HepG2 (cell line): Measurements from ENCODE around the gene RETREG2. TPM values are rescaled to one million over a fixed set of nuclear protein-coding genes. Genes with fewer than 3 reads are reported as not detected.
A peak's percentile ranks its signal among the peaks of the same experiment; 100 is the strongest.

Source experiments
- FOXP4 ChIP-seq: sonication (generic); formaldehyde crosslinking; IDR thresholded peaks from 2 replicates; pipeline ENCODE4 v1.4.0; 2020; ENCODE audit warnings: missing genetic modification reagents
- GZF1 ChIP-seq: sonication (generic); formaldehyde crosslinking; IDR thresholded peaks from 2 replicates; pipeline ENCODE4 v1.5.1; 2020; ENCODE audit warnings: mild to moderate bottlenecking, missing genetic modification reagents
- IKZF1 ChIP-seq: fragments of 450-650 bp; IDR thresholded peaks from 2 replicates; pipeline ENCODE4 v1.7.1; 2016
- KDM5B ChIP-seq: sonication (generic); formaldehyde crosslinking; IDR thresholded peaks from 2 replicates; pipeline ENCODE4 v1.4.0; 2020; ENCODE audit warnings: missing genetic modification reagents, mild to moderate bottlenecking, borderline replicate concordance
- KLF12 ChIP-seq: sonication (generic); formaldehyde crosslinking; IDR thresholded peaks from 2 replicates; pipeline ENCODE4 v1.4.0; 2020; ENCODE audit warnings: missing genetic modification reagents, borderline replicate concordance
- NR2C2 ChIP-seq: sonication (generic); formaldehyde crosslinking; IDR thresholded peaks from 2 replicates; pipeline ENCODE4 v1.4.0; 2020; ENCODE audit warnings: missing genetic modification reagents, mild to moderate bottlenecking, moderate library complexity, borderline replicate concordance
- SAFB2 ChIP-seq: sonication (generic); formaldehyde crosslinking; IDR thresholded peaks from 2 replicates; pipeline ENCODE4 v1.5.1; 2020; ENCODE audit warnings: missing genetic modification reagents, low read depth, mild to moderate bottlenecking, borderline replicate concordance
- SKI ChIP-seq: fragments of 450-650 bp; IDR thresholded peaks from one replicate; pipeline ENCODE4 v1.6.1; 2018; ENCODE audit warnings: mild to moderate bottlenecking; ENCODE audit not compliant: partially characterized antibody
- THAP11 ChIP-seq: IDR thresholded peaks from 2 replicates; pipeline ENCODE4 v1.6.1; 2016; ENCODE audit warnings: missing biosample characterization, missing genetic modification reagents
- TSC22D2 ChIP-seq: sonication (generic); formaldehyde crosslinking; IDR thresholded peaks from 2 replicates; pipeline ENCODE4 v1.5.1; 2020; ENCODE audit warnings: missing genetic modification reagents, mild to moderate bottlenecking, borderline replicate concordance
- ZBTB33 ChIP-seq: sonication (generic); formaldehyde crosslinking; IDR thresholded peaks from 2 replicates; pipeline ENCODE4 v1.4.0; 2020; ENCODE audit warnings: missing genetic modification reagents
- ZC3H4 ChIP-seq: sonication (generic); formaldehyde crosslinking; IDR thresholded peaks from 2 replicates; pipeline ENCODE4 v1.4.0; 2020; ENCODE audit warnings: missing genetic modification reagents, borderline replicate concordance
- ZNF10 ChIP-seq: sonication (generic); formaldehyde crosslinking; IDR thresholded peaks from 2 replicates; pipeline ENCODE4 v1.4.0; 2020; ENCODE audit warnings: mild to moderate bottlenecking, low read depth, missing genetic modification reagents, borderline replicate concordance
- ZNF230 ChIP-seq: sonication (generic); formaldehyde crosslinking; IDR thresholded peaks from 2 replicates; pipeline ENCODE4 v1.4.0; 2020; ENCODE audit warnings: mild to moderate bottlenecking, missing genetic modification reagents
- ZNF350 ChIP-seq: sonication (generic); formaldehyde crosslinking; IDR thresholded peaks from 2 replicates; pipeline ENCODE4 v1.4.0; 2020; ENCODE audit warnings: mild to moderate bottlenecking, low read depth, missing genetic modification reagents, borderline replicate concordance
- ZNF670 ChIP-seq: sonication (generic); formaldehyde crosslinking; IDR thresholded peaks from 2 replicates; pipeline ENCODE4 v1.8.0; 2022; ENCODE audit warnings: mild to moderate bottlenecking, missing genetic modification reagents, borderline replicate concordance
- ZNF678 ChIP-seq: sonication (generic); formaldehyde crosslinking; IDR thresholded peaks from 2 replicates; pipeline ENCODE4 v1.4.0; 2020; ENCODE audit warnings: mild to moderate bottlenecking, missing genetic modification reagents
- ZNF777 ChIP-seq: sonication (generic); formaldehyde crosslinking; IDR thresholded peaks from 2 replicates; pipeline ENCODE4 v1.4.0; 2020; ENCODE audit warnings: missing genetic modification reagents
- ZNF800 ChIP-seq: sonication (generic); formaldehyde crosslinking; IDR thresholded peaks from 2 replicates; pipeline ENCODE4 v1.4.0; 2020; ENCODE audit warnings: missing genetic modification reagents
- ZSCAN20 ChIP-seq: sonication (generic); formaldehyde crosslinking; IDR thresholded peaks from 2 replicates; pipeline ENCODE4 v1.4.0; 2020; ENCODE audit warnings: missing genetic modification reagents, mild to moderate bottlenecking, borderline replicate concordance
- polyA plus RNA-seq, 8 experiments: library from polyadenylated mRNA; depleted of rRNA in 3 of 8; stranded (reverse) in 7 of 8; unstranded in 1 of 8; fragments of >200 nt; fragmentation: Illumina TruSeq in 4 of 8; extraction: Trizol in 4 of 8; gene quantifications; 2 replicates each; pipeline versions ENCODE4 v1.2.1 to v1.2.3, GENCODE V29; 2011 to 2016; ENCODE audit warnings: low read depth in 4 of 8, missing spikeins in 1 of 8, mixed read lengths in 1 of 8; ENCODE audit not compliant: insufficient read depth in 1 of 8
- total RNA-seq, 5 experiments: library from RNA; depleted of rRNA; stranded (reverse); fragments of >200 nt; fragmentation: Illumina TruSeq; extraction: Trizol; gene quantifications; 2 replicates each; pipeline ENCODE4 v1.2.3, GENCODE V29; 2016; ENCODE audit warnings: low read depth in 1 of 5
- TF ChIP-seq, protein P1 (sequence below): sonication (generic); formaldehyde crosslinking; IDR thresholded peaks from 2 replicates; pipeline ENCODE4 v1.4.0; 2020; ENCODE audit warnings: missing genetic modification reagents

The RETREG2 gene
- total and polyA plus RNA-seq, 2 of the 13 experiments (the other 11 are each of a cell fraction or from before 2014, with no cell fraction given), result 86.0 to 134 TPM

DNA sequence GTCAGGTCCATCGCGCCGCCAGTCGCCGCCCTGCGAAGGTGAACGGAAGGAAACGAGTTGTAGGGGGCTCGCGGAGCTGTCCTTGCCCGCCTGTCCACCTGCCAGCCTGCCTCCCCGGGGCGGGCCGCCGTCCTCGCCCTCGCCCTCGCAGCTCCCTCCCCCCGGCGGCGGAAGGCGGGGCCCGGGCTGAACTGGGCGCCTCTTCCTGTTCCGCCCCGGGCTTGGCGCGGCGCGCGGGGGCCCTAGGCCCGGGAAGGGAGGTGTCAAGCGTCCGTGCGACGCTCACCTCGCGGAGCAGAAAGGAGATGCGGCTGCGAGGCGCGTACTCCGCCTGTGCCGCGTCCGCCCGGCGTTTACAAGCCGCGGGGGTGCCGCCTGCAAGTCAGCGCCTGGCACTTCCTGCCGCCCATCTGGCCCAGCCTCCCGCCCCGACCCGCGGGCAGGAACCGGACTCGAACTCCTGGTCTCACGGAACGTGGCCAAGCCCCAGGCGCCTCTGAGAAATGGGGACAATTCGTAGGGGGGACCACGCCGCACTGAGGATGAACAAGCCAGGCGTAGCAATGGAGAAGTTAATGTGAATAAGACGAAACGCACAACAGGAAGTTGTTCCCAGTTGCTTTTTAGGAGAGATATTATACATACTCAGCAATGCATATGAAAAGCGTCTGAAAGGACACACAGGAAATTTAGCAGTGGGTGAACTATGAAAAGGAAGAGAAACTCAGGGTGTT, 1.1 kb upstream of the RETREG2 start, which contains the start of gene CNPPD1 (continued):
- TF ChIP-seq NR2C2 (CRISPR knock-in tag), result peak; percentile 75; the same call in 1 of the 2 replicates
- no peak for TF ChIP-seq ZNF10
- peak; percentile 75 for TF ChIP-seq SKI
- TF ChIP-seq, protein P1, sequence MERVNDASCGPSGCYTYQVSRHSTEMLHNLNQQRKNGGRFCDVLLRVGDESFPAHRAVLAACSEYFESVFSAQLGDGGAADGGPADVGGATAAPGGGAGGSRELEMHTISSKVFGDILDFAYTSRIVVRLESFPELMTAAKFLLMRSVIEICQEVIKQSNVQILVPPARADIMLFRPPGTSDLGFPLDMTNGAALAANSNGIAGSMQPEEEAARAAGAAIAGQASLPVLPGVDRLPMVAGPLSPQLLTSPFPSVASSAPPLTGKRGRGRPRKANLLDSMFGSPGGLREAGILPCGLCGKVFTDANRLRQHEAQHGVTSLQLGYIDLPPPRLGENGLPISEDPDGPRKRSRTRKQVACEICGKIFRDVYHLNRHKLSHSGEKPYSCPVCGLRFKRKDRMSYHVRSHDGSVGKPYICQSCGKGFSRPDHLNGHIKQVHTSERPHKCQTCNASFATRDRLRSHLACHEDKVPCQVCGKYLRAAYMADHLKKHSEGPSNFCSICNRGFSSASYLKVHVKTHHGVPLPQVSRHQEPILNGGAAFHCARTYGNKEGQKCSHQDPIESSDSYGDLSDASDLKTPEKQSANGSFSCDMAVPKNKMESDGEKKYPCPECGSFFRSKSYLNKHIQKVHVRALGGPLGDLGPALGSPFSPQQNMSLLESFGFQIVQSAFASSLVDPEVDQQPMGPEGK (CRISPR knock-in tag), result peak; percentile 99
- TF ChIP-seq FOXP4 (CRISPR knock-in tag), result peak; percentile 90
- peak; percentile 77 for TF ChIP-seq ZNF777
- TF ChIP-seq ZNF800 (CRISPR knock-in tag), result peak; percentile 86; the same call in 1 of the 2 replicates
- peak; percentile 96 for TF ChIP-seq ZSCAN20 (CRISPR knock-in tag)
- peak; percentile 91 for TF ChIP-seq THAP11 (CRISPR knock-in tag)
- peak; percentile 96 for TF ChIP-seq ZNF678 (CRISPR knock-in tag)
- TF ChIP-seq TSC22D2 (CRISPR knock-in tag), result peak; percentile 95
- 0 out of 2 replicates have a peak, but pooled peaks have one; percentile 16 for TF ChIP-seq GZF1 (CRISPR knock-in tag)
- peak; percentile 97 for TF ChIP-seq KDM5B (CRISPR knock-in tag)
- no peak for TF ChIP-seq IKZF1
- peak; percentile 88; the same call in 1 of the 2 replicates for TF ChIP-seq ZC3H4 (CRISPR knock-in tag)
- TF ChIP-seq ZNF670 (CRISPR knock-in tag), result peak; percentile 98
- TF ChIP-seq ZNF350 (CRISPR knock-in tag), result no peak; the same call in none of the 2 replicates
- no peak; the same call in 1 of the 2 replicates for TF ChIP-seq ZBTB33 (CRISPR knock-in tag)
- TF ChIP-seq KLF12 (CRISPR knock-in tag), result peak; percentile 94; the same call in 1 of the 2 replicates
- peak; percentile 93; the same call in 1 of the 2 replicates for TF ChIP-seq SAFB2 (CRISPR knock-in tag)
- peak; percentile 94 for TF ChIP-seq ZNF230 (CRISPR knock-in tag)
